SK-N-SH (cell line): ENCODE measurements around the gene TUBGCP6. TPM values are rescaled to one million over a fixed set of nuclear protein-coding genes. Genes with fewer than 3 reads are reported as not detected.

ENCODE experiments used
- CTCF ChIA-PET: fragments of 300-600, 350-600 bp; formaldehyde crosslinking; extraction: SDS; loops from one replicate; lab custom pipeline; 2021; lab: Yijun Ruan, JAX
- POLR2A ChIA-PET: fragments of 350-600 bp; sonication (Branson Sonifier 250); formaldehyde crosslinking; extraction: SDS; loops from one replicate; lab custom pipeline; 2020; ENCODE audit warnings: antibody characterized with exemption, inconsistent platforms; lab: Yijun Ruan, JAX
- DNase-seq: peaks from one replicate; pipeline ENCODE4 v3.0.0; 2012
- H2AFZ ChIP-seq: fragments of 200-600 bp; sonication (generic); 2 replicates; pipeline ENCODE4 v1.8.1; 2016; ENCODE audit warnings: antibody characterized with exemption, mild to moderate bottlenecking, low read depth
- H3F3A ChIP-seq: fragments of 200-600 bp; sonication (generic); replicated peaks from 2 replicates; pipeline ENCODE3; 2016; ENCODE audit warnings: antibody characterized with exemption, mild to moderate bottlenecking; ENCODE audit not compliant: insufficient read depth
- H3K27ac ChIP-seq, 2 experiments: fragments of 200-500 bp in 1 of 2; fragments of 200-600 bp in 1 of 2; sonication (Bioruptor generic) in 1 of 2; sonication (generic), shearing (Covaris generic) in 1 of 2; 2 replicates each; pipeline versions ENCODE4 v1.5.1 to v1.6.1; 2014 to 2016; ENCODE audit warnings: low read depth in 2 of 2, inconsistent platforms in 1 of 2, low read length in 1 of 2, mild to moderate bottlenecking in 1 of 2, mixed read lengths in 1 of 2
- H3K27me3 ChIP-seq: fragments of 200-600 bp; sonication (generic), shearing (Covaris generic); 2 replicates; pipeline ENCODE4 v1.6.1; 2016; ENCODE audit warnings: mixed run types; ENCODE audit not compliant: insufficient read depth
- H3K36me3 ChIP-seq, 2 experiments: fragments of 200-500 bp in 1 of 2; fragments of 200-600 bp in 1 of 2; sonication (Bioruptor generic) in 1 of 2; sonication (generic) in 1 of 2; replicated peaks in 1 of 2; 2 replicates each; pipeline versions ENCODE3 to v1.5.1; 2014 to 2016; ENCODE audit warnings: low read length in 1 of 2, mild to moderate bottlenecking in 1 of 2; ENCODE audit not compliant: insufficient read depth in 2 of 2, control insufficient read depth in 1 of 2
- H3K4me1 ChIP-seq, 2 experiments: fragments of 200-500 bp in 1 of 2; fragments of 200-600 bp in 1 of 2; sonication (Bioruptor generic) in 1 of 2; sonication (generic), shearing (Covaris generic) in 1 of 2; 2 replicates each; pipeline versions ENCODE4 v1.5.1 to v1.6.1; 2014 to 2016; ENCODE audit warnings: low read depth in 1 of 2, low read length in 1 of 2, mixed run types in 1 of 2; ENCODE audit not compliant: insufficient read depth in 2 of 2, control insufficient read depth in 1 of 2
- H3K4me2 ChIP-seq: fragments of 200-600 bp; sonication (generic), shearing (Covaris generic); 2 replicates; pipeline ENCODE4 v1.6.1; 2017; ENCODE audit warnings: mixed run types
- H3K4me3 ChIP-seq, 2 experiments: fragments of 200-500 bp in 1 of 2; fragments of 200-600 bp in 1 of 2; sonication (Bioruptor generic) in 1 of 2; sonication (generic), shearing (Covaris generic) in 1 of 2; 2 replicates each; pipeline versions ENCODE4 v1.5.1 to v1.8.1; 2014 to 2016; ENCODE audit warnings: low read depth in 2 of 2, inconsistent platforms in 1 of 2, low read length in 1 of 2, mild to moderate bottlenecking in 1 of 2, mixed read lengths in 1 of 2, moderate library complexity in 1 of 2
- H3K79me2 ChIP-seq: fragments of 200-600 bp; sonication (generic); 2 replicates; pipeline ENCODE4 v1.8.1; 2017; ENCODE audit warnings: mild to moderate bottlenecking; ENCODE audit not compliant: insufficient read depth
- H3K9ac ChIP-seq: fragments of 200-600 bp; sonication (generic); 2 replicates; pipeline ENCODE4 v1.6.1; 2017; ENCODE audit warnings: mixed run types
- H3K9me2 ChIP-seq: fragments of 200-600 bp; sonication (generic); 2 replicates; pipeline ENCODE4 v1.6.1; 2017; ENCODE audit warnings: mixed run types
- H3K9me3 ChIP-seq: fragments of 200-600 bp; sonication (generic); 2 replicates; pipeline ENCODE4 v1.6.1; 2017; ENCODE audit warnings: mixed run types, mild to moderate bottlenecking, moderate library complexity
- H4K20me1 ChIP-seq: fragments of 200-600 bp; sonication (generic); 2 replicates; pipeline ENCODE4 v1.6.1; 2017; ENCODE audit warnings: mild to moderate bottlenecking, mixed run types; ENCODE audit not compliant: insufficient read depth
- CHD2 ChIP-seq: fragments of 150-350 bp; IDR thresholded peaks from 2 replicates; pipeline ENCODE4 v1.6.1; 2018; ENCODE audit warnings: low read length; ENCODE audit not compliant: partially characterized antibody
- ELF1 ChIP-seq: IDR thresholded peaks from 2 replicates; pipeline ENCODE4 v1.4.0; 2012
- EZH2phosphoT487 ChIP-seq: fragments of 200-600 bp; sonication (generic); IDR thresholded peaks from 2 replicates; pipeline ENCODE4 v1.6.1; 2017; ENCODE audit warnings: low read depth, mixed run types, mild to moderate bottlenecking, antibody characterized with exemption, moderate library complexity, borderline replicate concordance
- FOXM1 ChIP-seq: IDR thresholded peaks from 2 replicates; pipeline ENCODE4 v1.4.0; 2012; ENCODE audit warnings: low read depth, mild to moderate bottlenecking
- GABPA ChIP-seq: IDR thresholded peaks from 2 replicates; pipeline ENCODE4 v1.4.0; 2012; ENCODE audit warnings: low read depth, mild to moderate bottlenecking
- MAX ChIP-seq: IDR thresholded peaks from 2 replicates; pipeline ENCODE4 v1.4.0; 2012; ENCODE audit warnings: low read depth
- MXI1 ChIP-seq: IDR thresholded peaks from 2 replicates; pipeline ENCODE4 v1.6.1; 2012; ENCODE audit warnings: mild to moderate bottlenecking, low read depth, low read length, improper control_type of control experiment
- NRF1 ChIP-seq: IDR thresholded peaks from 2 replicates; pipeline ENCODE4 v1.6.1; 2012; ENCODE audit warnings: low read depth, mild to moderate bottlenecking, low read length
- POLR2AphosphoS5 ChIP-seq: IDR thresholded peaks from 2 replicates; pipeline ENCODE4 v1.6.1; 2012; ENCODE audit warnings: low read depth, low read length
- RFX5 ChIP-seq: IDR thresholded peaks from 2 replicates; pipeline ENCODE4 v1.6.1; 2012; ENCODE audit warnings: mild to moderate bottlenecking, improper control_type of control experiment, low read length
- RXRA ChIP-seq: IDR thresholded peaks from 2 replicates; pipeline ENCODE4 v1.4.0; 2012; ENCODE audit warnings: low read depth, mild to moderate bottlenecking, borderline replicate concordance
- TAF1 ChIP-seq: IDR thresholded peaks from 2 replicates; pipeline ENCODE4 v1.6.1; 2012; ENCODE audit warnings: low read depth, mild to moderate bottlenecking, low read length, moderate library complexity, borderline replicate concordance
- TCF12 ChIP-seq: IDR thresholded peaks from 2 replicates; pipeline ENCODE4 v1.4.0; 2012
- TEAD4 ChIP-seq: IDR thresholded peaks from 2 replicates; pipeline ENCODE4 v1.4.0; 2012; ENCODE audit warnings: mild to moderate bottlenecking, borderline replicate concordance; ENCODE audit not compliant: insufficient read depth
- ZBTB33 ChIP-seq: IDR thresholded peaks from 2 replicates; pipeline ENCODE4 v1.4.0; 2012; ENCODE audit warnings: low read depth, borderline replicate concordance
- WGBS: methylation state at CpG from one replicate; pipeline ENCODE4 v1.1.6; 2017; ENCODE audit warnings: low lambda C conversion rate; 5-methylcytosine and 5-hydroxymethylcytosine counted together
- polyA plus RNA-seq, 3 experiments: library from polyadenylated mRNA; depleted of rRNA; stranded (reverse); fragments of >200 nt; gene quantifications; 2 replicates each; pipeline ENCODE4 v1.2.3, GENCODE V29; 2012
- TF ChIP-seq, protein P1 (sequence below): fragments of 200-600 bp; sonication (generic); IDR thresholded peaks from 2 replicates; pipeline ENCODE4 v1.6.1; 2017; ENCODE audit warnings: antibody characterized with exemption, mild to moderate bottlenecking, moderate library complexity
- TF ChIP-seq, protein P2 (sequence below): fragments of 150-350 bp; IDR thresholded peaks from 2 replicates; pipeline ENCODE4 v1.6.1; 2016; ENCODE audit warnings: mild to moderate bottlenecking, low read depth, low read length
- TF ChIP-seq, protein P3 (sequence below): IDR thresholded peaks from 2 replicates; pipeline ENCODE4 v1.6.1; 2012; ENCODE audit warnings: mild to moderate bottlenecking, low read depth, low read length, moderate library complexity
- TF ChIP-seq, protein P4 (sequence below): fragments of 150-350 bp; IDR thresholded peaks from 2 replicates; pipeline ENCODE4 v1.6.1; 2017; ENCODE audit warnings: antibody characterized with exemption, low read length, low read depth, borderline replicate concordance

TUBGCP6 gene
- 40.4 and 42.8 TPM in 2 replicates for polyA plus RNA-seq (2012; rRNA removed)
- 4.9 and 9.1 TPM in 2 replicates for polyA plus RNA-seq (2012; cell fraction: cytosol; rRNA removed)
- 290 and 343 TPM in 2 replicates for polyA plus RNA-seq (2012; cell fraction: nucleus; rRNA removed)

DNA sequence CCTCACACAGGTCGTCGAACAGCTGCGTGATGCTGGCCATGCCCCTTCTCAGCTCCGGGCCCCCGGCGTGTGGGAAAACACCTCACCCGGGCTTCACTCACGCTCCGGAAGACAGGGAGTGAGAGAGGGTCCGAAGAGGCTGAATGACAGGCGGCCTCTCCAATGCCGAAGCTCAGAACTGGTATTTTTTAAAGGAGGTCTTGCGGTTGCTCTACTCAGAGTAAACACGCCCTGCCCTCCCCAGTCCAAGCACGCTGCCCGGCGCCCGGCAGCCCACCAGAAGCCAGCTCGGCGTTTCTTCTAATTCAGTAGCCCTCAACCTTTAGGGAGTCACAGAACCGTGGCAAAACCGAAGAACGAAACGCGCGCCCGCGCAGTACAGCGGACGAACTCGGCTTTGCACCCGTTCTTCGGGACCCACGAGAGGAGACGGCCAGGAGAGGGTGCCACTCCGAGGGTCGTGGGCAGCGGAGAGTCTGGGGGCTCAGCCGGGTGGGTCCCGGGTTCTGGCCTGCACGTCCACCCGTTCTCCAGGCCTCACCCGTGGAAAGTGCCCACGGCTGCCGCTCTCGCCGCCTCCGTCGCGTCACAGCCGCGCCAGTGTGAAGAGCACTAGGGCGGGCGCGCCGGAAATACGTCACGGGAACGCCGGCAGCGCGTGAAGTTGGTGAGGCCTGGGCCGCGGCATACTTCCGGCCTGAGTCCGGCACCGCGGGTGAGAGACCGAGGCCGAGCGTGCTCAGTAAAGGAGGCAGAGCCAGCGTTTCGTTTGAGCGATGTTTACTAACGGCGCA lies at the start of gene TUBGCP6:
Gene TUBGCP6, minus strand, starts transcription at position 604 of the 794 bp plus-strand sequence. Its CDS starts 564 bp downstream, at position 40.
- peak; percentile 94 for DNase-seq
- POLR2A ChIA-PET, result interaction anchor here (0.8 kb wide), 1 partner anchor 281 kb away, joined by 3 read pairs; the partner anchor contains the start of gene SCO2
- Histone ChIP-seq H3K9me3 (no peaks in the 10 kb centered on the region), H3K27me3 (no peaks in the 10 kb centered on the region), H3K36me3 (peaks cover 5 to 27% of the 10 kb centered on the region in 2 experiments), H3F3A (peaks cover 19% of the 10 kb centered on the region), H3K4me1 (peaks cover 5 to 58% of the 10 kb centered on the region in 2 experiments; a peak in 2 of 4 replicates), H2AFZ (peak within 1 kb of the TSS; percentile 65; the same call in 1 of the 2 replicates), H3K9ac (peak within 1 kb of the TSS; percentile 84), H3K27ac (peak within 1 kb of the TSS; percentile 81 to 96), H3K9me2 (no peaks in the 10 kb centered on the region), H3K4me2 (peak within 1 kb of the TSS; percentile 85), H3K79me2 (peaks cover 77% of the 10 kb centered on the region), H4K20me1 (peaks cover 33% of the 10 kb centered on the region), H3K4me3 (peak within 1 kb of the TSS; percentile 84 to 92)
- CTCF ChIA-PET, result interaction anchor here (0.7 to 3.4 kb wide), 7 partner anchors 8 to 281 kb away, joined by 3 to 20 read pairs (median 4); partner anchors contain the start of genes DENND6B and SCO2
- 0% methylated on average over 33 of the region's 76 CpGs for WGBS
- peak; percentile 95 for TF ChIP-seq ZBTB33
- TF ChIP-seq RXRA, result no peak
- TF ChIP-seq, protein P1, sequence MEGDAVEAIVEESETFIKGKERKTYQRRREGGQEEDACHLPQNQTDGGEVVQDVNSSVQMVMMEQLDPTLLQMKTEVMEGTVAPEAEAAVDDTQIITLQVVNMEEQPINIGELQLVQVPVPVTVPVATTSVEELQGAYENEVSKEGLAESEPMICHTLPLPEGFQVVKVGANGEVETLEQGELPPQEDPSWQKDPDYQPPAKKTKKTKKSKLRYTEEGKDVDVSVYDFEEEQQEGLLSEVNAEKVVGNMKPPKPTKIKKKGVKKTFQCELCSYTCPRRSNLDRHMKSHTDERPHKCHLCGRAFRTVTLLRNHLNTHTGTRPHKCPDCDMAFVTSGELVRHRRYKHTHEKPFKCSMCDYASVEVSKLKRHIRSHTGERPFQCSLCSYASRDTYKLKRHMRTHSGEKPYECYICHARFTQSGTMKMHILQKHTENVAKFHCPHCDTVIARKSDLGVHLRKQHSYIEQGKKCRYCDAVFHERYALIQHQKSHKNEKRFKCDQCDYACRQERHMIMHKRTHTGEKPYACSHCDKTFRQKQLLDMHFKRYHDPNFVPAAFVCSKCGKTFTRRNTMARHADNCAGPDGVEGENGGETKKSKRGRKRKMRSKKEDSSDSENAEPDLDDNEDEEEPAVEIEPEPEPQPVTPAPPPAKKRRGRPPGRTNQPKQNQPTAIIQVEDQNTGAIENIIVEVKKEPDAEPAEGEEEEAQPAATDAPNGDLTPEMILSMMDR, result peak; percentile 27; the same call in 1 of the 2 replicates
- TF ChIP-seq, protein P2, sequence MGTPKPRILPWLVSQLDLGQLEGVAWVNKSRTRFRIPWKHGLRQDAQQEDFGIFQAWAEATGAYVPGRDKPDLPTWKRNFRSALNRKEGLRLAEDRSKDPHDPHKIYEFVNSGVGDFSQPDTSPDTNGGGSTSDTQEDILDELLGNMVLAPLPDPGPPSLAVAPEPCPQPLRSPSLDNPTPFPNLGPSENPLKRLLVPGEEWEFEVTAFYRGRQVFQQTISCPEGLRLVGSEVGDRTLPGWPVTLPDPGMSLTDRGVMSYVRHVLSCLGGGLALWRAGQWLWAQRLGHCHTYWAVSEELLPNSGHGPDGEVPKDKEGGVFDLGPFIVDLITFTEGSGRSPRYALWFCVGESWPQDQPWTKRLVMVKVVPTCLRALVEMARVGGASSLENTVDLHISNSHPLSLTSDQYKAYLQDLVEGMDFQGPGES, result no peak
- peak; percentile 88 for TF ChIP-seq POLR2AphosphoS5
- no peak for TF ChIP-seq TEAD4
- TF ChIP-seq NRF1, result no peak
- TF ChIP-seq MAX, result peak; percentile 97
- peak; percentile 87 for TF ChIP-seq ELF1
- TF ChIP-seq FOXM1, result no peak
- peak; percentile 75; the same call in 1 of the 2 replicates for TF ChIP-seq TAF1
- peak; percentile 97 for TF ChIP-seq CHD2
- TF ChIP-seq RFX5, result no peak
- TF ChIP-seq, protein P3, sequence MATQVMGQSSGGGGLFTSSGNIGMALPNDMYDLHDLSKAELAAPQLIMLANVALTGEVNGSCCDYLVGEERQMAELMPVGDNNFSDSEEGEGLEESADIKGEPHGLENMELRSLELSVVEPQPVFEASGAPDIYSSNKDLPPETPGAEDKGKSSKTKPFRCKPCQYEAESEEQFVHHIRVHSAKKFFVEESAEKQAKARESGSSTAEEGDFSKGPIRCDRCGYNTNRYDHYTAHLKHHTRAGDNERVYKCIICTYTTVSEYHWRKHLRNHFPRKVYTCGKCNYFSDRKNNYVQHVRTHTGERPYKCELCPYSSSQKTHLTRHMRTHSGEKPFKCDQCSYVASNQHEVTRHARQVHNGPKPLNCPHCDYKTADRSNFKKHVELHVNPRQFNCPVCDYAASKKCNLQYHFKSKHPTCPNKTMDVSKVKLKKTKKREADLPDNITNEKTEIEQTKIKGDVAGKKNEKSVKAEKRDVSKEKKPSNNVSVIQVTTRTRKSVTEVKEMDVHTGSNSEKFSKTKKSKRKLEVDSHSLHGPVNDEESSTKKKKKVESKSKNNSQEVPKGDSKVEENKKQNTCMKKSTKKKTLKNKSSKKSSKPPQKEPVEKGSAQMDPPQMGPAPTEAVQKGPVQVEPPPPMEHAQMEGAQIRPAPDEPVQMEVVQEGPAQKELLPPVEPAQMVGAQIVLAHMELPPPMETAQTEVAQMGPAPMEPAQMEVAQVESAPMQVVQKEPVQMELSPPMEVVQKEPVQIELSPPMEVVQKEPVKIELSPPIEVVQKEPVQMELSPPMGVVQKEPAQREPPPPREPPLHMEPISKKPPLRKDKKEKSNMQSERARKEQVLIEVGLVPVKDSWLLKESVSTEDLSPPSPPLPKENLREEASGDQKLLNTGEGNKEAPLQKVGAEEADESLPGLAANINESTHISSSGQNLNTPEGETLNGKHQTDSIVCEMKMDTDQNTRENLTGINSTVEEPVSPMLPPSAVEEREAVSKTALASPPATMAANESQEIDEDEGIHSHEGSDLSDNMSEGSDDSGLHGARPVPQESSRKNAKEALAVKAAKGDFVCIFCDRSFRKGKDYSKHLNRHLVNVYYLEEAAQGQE, result 0 out of 2 replicates have a peak, but pooled peaks have one; percentile 24
- TF ChIP-seq EZH2phosphoT487, result no peak
- no peak for TF ChIP-seq TCF12
- TF ChIP-seq, protein P4, sequence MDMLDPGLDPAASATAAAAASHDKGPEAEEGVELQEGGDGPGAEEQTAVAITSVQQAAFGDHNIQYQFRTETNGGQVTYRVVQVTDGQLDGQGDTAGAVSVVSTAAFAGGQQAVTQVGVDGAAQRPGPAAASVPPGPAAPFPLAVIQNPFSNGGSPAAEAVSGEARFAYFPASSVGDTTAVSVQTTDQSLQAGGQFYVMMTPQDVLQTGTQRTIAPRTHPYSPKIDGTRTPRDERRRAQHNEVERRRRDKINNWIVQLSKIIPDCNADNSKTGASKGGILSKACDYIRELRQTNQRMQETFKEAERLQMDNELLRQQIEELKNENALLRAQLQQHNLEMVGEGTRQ, result no peak
- peak; percentile 93 for TF ChIP-seq MXI1
- peak; percentile 95 for TF ChIP-seq GABPA
